Measurements from ENCODE around the gene TEC.

TEC gene

DNA sequence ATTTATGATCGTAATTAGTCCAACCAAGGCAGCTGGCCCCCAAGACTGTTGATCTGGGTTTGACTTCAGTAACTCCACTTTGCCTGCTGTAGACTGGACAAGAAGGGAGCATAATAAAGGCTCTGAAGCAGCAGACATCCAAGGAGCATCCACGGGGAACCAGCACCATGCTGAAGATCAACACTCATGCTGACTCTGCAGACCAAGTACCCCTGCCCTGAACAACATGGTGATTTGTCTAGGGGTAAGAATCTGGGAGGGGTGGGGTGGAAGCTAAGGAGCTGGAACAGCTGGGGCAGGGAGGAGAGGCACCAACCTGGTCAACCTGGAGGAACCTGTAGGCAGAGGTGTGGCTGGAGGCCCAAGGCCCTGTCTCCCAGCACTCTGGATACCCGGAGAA lies 2.1 kb downstream of the TEC start:
- no peak for DNase-seq

DNA sequence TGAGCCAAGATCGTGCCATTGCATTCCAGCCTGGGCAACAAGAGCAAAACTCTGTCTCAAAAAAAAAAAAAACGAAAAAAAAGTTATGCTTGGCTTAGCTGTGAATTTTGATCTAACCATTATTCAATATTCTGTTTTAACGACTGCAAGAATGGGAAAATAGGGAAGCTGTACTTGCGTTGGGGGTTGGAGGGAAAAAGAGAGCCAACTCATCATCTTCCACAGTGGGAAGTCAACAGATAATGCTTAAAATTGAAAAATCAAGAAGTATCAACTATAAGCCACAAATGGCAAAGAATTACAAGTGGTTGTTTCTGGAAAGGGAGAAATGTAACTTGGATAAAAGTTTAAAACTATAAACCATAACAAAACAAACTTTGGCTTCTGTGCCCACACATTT lies 2.9 kb downstream of the TEC start:
- no peak for DNase-seq

- DNase-seq = peak; percentile 37
Observed at GRCh38 chr4:48262926-48263325, 6.7 kb downstream of the TEC start.

DNA sequence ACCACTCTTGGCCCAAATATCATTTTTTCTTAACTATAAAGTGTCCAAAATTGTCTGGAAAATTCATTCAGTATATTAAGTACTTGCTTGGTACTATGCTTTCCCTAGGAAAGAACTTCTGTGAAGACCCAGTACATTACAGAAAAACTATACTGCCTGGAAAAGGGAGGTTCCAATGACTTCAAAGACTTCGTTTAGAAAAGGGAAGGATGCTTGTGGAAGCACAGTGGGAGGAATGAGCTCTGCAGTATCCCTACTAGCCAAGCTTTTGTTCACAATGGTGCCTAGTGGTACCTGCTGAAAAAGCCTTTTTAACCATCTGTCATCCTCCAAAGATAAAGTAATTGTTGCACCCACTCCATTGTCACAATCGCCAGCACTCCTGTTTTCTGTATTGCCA lies 7.2 kb downstream of the TEC start:
- DNase-seq = no peak

GRCh38 chr4:48261281-48261680 lies 8.4 kb downstream of the TEC start:
- DNase-seq = no peak

DNA sequence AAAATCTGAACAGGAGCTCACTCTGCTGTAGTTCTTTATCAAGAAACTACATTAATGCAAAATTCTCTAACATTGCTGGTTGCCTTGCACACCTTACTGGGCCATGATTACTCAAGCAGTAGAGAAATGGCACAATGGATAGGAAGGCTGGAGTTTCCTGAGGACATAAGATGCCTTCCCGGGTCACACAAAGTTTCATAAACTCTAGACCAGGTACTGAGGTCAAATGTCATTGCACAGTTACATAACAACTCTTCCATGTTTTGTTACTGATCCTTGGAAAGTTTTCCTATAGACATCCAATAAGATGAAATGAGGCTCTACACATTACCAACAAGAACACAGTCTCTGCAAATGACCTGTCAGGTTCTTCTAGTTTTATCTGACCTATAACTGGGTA lies 9.9 kb downstream of the TEC start:
- DNase-seq = no peak

- DNase-seq = no peak
Observed at GRCh38 chr4:48258845-48259397, 10.7 kb downstream of the TEC start.

DNA sequence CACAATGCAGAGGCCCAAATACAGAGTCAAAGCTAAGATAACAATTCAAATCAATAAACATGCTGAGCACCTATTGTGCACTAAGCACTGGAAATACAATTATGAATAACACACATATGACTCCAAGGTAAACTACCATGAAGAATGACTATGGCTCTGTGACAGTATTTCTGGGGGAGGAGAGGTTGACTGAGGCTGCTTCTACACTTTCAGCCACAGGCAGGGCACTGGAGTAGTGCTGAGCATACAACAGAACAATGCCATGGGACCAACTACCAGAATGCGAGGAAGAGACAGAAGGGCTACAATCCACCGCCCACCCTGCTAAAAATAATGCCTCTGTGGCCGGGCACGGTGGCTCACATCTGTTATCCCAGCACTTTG lies 13.7 kb downstream of the TEC start:
- DNase-seq = no peak

DNA sequence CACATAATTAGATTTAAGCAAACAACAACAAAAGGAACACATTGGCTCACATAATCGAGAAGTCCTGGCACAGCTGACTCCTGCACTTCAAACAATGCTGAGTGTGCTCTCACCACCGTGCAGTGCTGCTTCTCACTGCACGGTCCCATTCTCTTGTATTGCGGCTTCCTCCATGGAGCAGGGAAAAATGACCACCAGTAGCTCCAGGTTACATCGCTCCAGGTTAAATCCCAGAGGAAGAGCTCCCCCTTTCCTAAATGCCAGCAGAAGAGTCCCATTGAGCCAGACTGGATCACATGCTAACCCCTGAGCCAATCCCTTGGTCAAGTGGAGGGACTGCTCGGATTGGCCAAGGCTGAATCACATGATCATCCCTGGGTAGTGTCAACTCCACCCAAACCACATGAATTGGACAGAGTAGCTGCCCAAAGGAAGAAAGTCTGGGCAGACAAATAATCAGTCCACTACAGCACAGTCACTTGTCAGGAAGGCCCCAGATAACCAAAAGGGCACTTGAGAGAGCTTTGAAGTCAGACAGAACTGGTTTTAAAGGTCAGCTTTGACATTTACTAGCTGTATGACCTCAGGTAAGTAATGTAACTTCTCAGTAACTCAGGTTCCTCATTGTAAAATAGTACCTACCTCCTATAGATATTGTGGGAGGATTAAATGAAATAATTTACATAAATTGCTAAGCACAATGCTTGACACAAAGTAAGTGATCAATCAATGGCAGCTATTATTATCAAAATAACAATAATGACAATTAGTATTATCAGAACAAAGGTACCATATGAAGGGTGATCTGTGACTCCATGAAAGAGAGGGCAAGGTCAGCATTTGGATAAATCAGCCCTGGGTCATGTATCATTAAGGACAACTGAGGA lies 14.3 kb downstream of the TEC start:
- DNase-seq = no peak

- DNase-seq = peak; percentile 37
Observed at GRCh38 chr4:48254381-48255071, 15.1 kb downstream of the TEC start.

DNA sequence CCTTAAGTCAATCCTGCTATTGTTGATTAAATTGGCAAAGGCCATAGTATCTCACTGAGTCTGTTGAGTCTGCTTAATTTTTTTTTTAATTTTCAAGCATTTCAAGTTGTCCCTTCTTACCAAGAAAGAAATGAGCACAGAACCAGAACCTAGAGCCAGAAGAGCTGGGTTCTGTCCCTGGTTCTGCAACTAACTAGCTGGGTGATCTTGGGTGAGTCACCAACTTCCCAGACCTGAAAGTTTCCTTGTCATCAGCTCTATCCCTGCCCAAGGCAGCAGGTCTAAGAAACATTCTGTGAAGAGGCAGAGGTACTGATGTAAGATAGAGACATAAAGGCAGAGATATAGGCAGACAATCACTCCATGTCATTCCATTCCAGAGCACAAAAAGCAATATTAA lies 17.3 kb downstream of the TEC start:
- no peak for DNase-seq

- DNase-seq = no peak
Observed at GRCh38 chr4:48250980-48251379, 18.7 kb downstream of the TEC start.

DNA sequence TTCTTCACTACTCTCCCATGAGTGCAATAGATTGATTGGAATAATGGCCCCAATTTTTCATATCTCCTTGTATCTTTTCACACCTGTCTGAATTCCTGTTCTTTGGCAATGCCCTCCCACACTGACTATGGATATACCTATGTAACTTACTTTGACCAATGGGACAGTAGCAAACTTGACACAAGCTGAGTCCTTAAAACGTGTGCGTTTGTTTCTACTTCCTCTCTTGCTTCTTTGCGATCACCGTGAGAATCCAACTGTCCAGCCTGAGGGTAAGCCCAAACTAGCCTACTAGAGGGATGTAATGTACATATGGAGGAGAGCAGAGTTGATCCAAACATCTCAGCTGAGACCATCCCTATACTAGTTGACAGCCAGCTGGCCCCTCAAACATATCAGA lies 19.3 kb downstream of the TEC start:
- no peak for DNase-seq

DNA sequence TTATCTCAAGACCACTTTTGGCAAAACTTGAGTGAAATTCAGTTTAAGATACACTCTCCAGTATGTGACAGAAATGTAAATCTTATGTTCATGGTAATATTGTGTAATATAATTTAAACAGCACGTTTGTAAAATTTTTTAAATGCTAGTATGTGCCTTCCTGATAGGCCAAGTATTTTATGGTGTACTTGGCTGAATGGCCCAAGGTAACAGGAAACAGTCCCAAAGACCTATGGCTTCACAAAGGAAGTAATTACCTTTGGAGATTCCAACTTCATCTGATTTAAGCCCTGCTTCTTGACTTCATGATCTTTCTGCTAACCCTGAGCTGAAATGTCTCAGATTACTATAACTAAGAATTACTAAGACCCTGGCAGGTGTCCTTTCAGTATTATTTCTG lies 20.3 kb downstream of the TEC start:
- DNase-seq = no peak

DNA sequence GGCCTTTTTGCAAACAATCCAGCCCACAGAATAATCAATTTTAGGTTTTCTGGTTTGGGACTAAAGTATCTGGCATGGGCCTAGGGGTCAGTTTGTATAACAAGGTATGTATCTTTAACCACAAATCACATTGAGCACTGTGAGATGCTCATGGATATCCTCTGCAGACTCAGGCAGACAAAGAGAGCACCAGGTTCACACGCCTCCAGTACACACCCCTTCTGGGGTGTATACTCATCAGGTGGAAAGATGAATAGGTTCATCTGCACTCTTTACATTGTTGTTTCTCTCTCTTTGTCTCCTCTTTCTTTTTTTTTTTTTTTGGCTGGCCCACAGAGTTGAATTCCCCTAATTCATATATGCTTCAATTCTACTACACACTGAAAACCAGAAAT lies 21.1 kb downstream of the TEC start:
- DNase-seq = no peak

GRCh38 chr4:48247878-48248558 lies 21.6 kb downstream of the TEC start:
- no peak for DNase-seq

DNA sequence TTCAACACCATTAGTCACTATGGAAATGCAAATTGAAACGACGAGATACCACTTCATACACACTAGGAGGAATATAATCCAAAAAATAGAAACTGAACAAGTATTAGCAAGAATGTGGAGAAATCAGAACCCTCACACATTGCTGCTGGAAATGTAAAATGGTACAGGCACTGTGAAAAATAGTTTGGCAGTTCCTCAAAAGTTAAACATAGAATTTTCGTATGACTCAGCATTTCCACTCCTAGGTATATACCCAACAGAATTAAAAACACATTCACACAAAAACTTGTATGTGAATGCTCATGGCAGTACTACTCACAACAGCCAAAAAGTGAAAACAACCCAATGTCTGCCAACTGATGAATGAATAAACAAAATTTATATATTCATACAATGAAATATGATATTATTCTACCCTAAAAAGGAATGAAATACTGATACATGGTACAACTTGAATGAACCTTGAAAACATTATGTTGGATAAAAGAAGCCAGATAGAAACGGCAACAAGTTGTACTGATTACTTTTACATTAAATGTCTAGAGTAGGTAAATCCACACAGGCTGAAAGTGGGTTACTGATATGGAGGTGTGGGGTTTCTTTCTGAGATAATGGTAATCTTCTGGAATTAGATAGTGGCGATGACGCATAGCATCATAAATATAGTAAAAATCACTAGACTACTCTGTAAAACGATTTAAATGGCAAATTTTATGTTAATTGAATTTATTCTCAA lies 22.3 kb downstream of the TEC start:
- peak; percentile 32 for DNase-seq

DNA sequence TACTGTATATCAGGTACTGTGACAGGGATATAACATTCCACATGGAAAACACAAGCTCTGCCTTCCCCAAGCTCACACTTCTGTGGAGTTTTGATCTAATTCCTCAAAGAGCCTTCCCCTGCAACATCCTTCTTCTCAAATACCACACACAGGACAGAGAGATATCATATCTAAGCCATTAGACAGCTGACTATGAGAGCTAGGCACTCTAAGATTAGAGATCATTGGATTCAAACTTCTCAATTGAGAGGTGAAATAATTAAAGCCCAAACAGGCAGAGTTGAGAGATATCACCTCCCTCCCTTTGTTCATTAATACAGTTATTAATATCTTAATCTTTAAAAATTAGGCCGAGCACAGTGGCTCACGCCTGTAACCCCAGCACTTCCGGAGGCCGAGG lies 25.0 kb downstream of the TEC start:
- no peak for DNase-seq

DNA sequence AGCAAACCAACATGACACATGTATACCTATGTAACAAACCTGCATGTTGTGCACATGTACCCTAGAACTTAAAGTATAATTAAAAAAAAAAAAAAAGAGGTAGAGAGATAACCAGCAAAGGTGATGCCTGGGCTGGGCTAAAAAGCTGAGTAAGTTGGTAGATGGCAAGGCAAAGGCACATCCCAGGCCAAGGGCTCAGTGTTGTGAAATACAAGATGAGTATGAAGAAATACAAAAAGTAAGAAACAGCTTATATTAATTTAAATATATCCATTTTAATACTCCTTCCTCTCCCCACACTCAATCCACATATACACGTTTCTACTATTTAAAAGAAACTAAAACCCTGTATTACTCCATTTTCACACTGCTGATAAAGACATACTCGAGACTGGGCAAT lies 25.8 kb downstream of the TEC start:
- no peak for DNase-seq

GRCh38 chr4:48243429-48243828 lies 26.2 kb downstream of the TEC start:
- no peak for DNase-seq

- no peak for DNase-seq
Observed at GRCh38 chr4:48242511-48243195, 27.0 kb downstream of the TEC start.

DNA sequence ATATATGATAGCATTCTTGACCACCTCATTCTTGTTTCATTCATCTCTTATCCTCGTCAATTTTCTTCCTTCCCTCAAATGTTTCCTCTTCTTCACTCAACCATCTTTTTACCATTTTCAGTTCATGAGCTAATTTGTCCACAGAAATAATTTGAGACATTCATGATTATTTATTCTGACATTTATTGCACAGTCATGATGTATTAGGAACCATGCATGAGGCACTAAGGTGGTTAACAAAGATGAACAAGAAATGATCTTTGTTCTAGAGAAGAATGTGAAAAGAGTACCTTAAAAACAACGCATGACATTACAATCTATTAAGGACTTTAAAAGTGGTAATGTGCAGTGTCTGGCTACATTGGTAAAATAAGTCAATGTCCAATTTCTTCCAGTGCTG lies 27.9 kb downstream of the TEC start:
- DNase-seq = no peak
